Lung (tissue), 12 donors: ENCODE results near the gene MVB12A. TPM values are rescaled to one million over a fixed set of nuclear protein-coding genes. Genes with fewer than 3 reads are reported as not detected.

Experiments used
- ATAC-seq: fragments of 200-7000 bp; cut with Tn5 transposase; one replicate; pipeline ENCODE4 v1.9.1; 2020; ENCODE audit warnings: moderate number of reproducible peaks; ENCODE audit not compliant: insufficient read depth, low FRiP score
- DNase-seq, 3 donors: peaks; one replicate each; pipeline ENCODE4 v3.0.0-alpha.2; 2013 to 2017
- H3K27ac ChIP-seq, 2 donors: one replicate each; pipeline ENCODE4 v1.5.1; 2013; ENCODE audit warnings: mild to moderate bottlenecking in 2 of 2, moderate library complexity in 2 of 2, control low read depth in 1 of 2, inconsistent platforms in 1 of 2, low read depth in 1 of 2, low read length in 1 of 2
- H3K27me3 ChIP-seq, 3 donors: one replicate each; pipeline ENCODE4 v1.5.1; 2013; ENCODE audit warnings: low read length in 2 of 3; ENCODE audit not compliant: control insufficient read depth in 3 of 3, insufficient read depth in 3 of 3
- H3K36me3 ChIP-seq, 4 donors: one replicate each; pipeline ENCODE4 v1.5.1; 2013; ENCODE audit warnings: low read length in 4 of 4, mild to moderate bottlenecking in 1 of 4, moderate library complexity in 1 of 4; ENCODE audit not compliant: control insufficient read depth in 4 of 4, insufficient read depth in 4 of 4
- H3K4me1 ChIP-seq, 5 donors: one replicate each; pipeline ENCODE4 v1.5.1; 2013; ENCODE audit warnings: low read length in 5 of 5, mild to moderate bottlenecking in 2 of 5, moderate library complexity in 1 of 5; ENCODE audit not compliant: control insufficient read depth in 5 of 5, insufficient read depth in 5 of 5
- H3K4me3 ChIP-seq: one replicate; pipeline ENCODE4 v1.5.1; 2013; ENCODE audit warnings: mild to moderate bottlenecking, control low read depth, moderate library complexity
- H3K9ac ChIP-seq, 2 donors: one replicate each; pipeline ENCODE4 v1.5.1; 2013; ENCODE audit warnings: low read length in 2 of 2, control low read depth in 1 of 2; ENCODE audit not compliant: insufficient read depth in 1 of 2
- H3K9me3 ChIP-seq, 4 donors: one replicate each; pipeline ENCODE4 v1.5.1; 2013; ENCODE audit warnings: low read length in 3 of 4, mild to moderate bottlenecking in 1 of 4, moderate library complexity in 1 of 4; ENCODE audit not compliant: control insufficient read depth in 4 of 4, insufficient read depth in 3 of 4
- CTCF ChIP-seq: IDR thresholded peaks from 2 replicates; pipeline ENCODE4 v1.5.1; 2012; ENCODE audit warnings: mild to moderate bottlenecking; ENCODE audit errors: control extremely low read depth, extremely low read depth
- WGBS, 2 donors: extraction: QIAGEN DNeasy Blood & Tissue Kit; methylation state at CpG; one replicate each; pipeline ENCODE4 v1.1.7; 2013; 5-methylcytosine and 5-hydroxymethylcytosine counted together
- polyA plus RNA-seq, 2 donors: library from polyadenylated mRNA; stranded (reverse); fragments of 200-250 nt; gene quantifications; one replicate each; pipeline ENCODE4 v1.2.1, GENCODE V29; 2013
- total RNA-seq, 2 donors: library from RNA; depleted of rRNA in 1 of 2; stranded (reverse); fragments of >200 nt in 1 of 2; gene quantifications; one replicate each; pipeline ENCODE4 v1.2.1, GENCODE V29; 2014 to 2021
- donor health status: control.
- donor health status: control.
- donor health status: Bipolar disorder and iron deficiency.
- donor health status: healthy.
- donor health status: DM: yes; HTN: yes; CAD: no.

Gene MVB12A
- total and polyA plus RNA-seq, 4 donors: 28.5 to 66.9 (median 60.8) TPM

GRCh38 chr19:17436094-17436873 is 16.4 kb downstream of the MVB12A start:
- no peak overlapping the region for H3K4me3 ChIP-seq
- H3K9me3 ChIP-seq: peaks cover 0 to 2% (median under 1%) of the 10 kb centered on the region in 4 donors
- no peak overlapping the region for H3K9ac ChIP-seq
- TF ChIP-seq CTCF: no peak
- no peak for ATAC-seq
- WGBS, 2 donors: 95 to 97% methylated on average over 25 of the region's 25 CpGs
- H3K36me3 ChIP-seq: peaks cover 0 to 9% (median 0%) of the 10 kb centered on the region in 4 donors
- no peaks in the 10 kb centered on the region for H3K27me3 ChIP-seq
- H3K4me1 ChIP-seq: no peaks in the 10 kb centered on the region
- no peak overlapping the region for H3K27ac ChIP-seq
- DNase-seq: no peak

- DNase-seq (no peak), ATAC-seq (no peak)
- no peak for TF ChIP-seq CTCF
- no peaks in the 10 kb centered on the region for H3K4me1 ChIP-seq
- peaks cover 0 to 4% (median under 1%) of the 10 kb centered on the region in 4 donors for H3K9me3 ChIP-seq
- H3K4me3 ChIP-seq: no peak overlapping the region
- 87 to 91% methylated on average over 7 of the region's 7 CpGs for WGBS, 2 donors
- no peak overlapping the region for H3K27ac ChIP-seq
- H3K36me3 ChIP-seq: peaks cover 0 to 9% (median 0%) of the 10 kb centered on the region in 4 donors
- H3K9ac ChIP-seq: no peak overlapping the region
- no peaks in the 10 kb centered on the region for H3K27me3 ChIP-seq
These were observed 17.0 kb downstream of the MVB12A start for GRCh38 chr19:17436874-17437267.

- WGBS, 2 donors: 65 to 69% methylated on average over 8 of the region's 8 CpGs
- ATAC-seq (no peak), DNase-seq (peak; percentile 30 to 52 (median 31))
- Histone ChIP-seq H3K27me3 (no peaks in the 10 kb centered on the region), H3K4me3 (no peak overlapping the region), H3K36me3 (peaks cover 0 to under 1% (median 0%) of the 10 kb centered on the region in 4 donors), H3K4me1 (no peaks in the 10 kb centered on the region), H3K9me3 (peaks cover 0 to 4% (median 0%) of the 10 kb centered on the region in 4 donors), H3K27ac (no peak overlapping the region), H3K9ac (no peak overlapping the region)
- no peak for TF ChIP-seq CTCF
These were observed 21.6 kb downstream of the MVB12A start for GRCh38 chr19:17441241-17442021.
